Mesendoderm (in vitro differentiated cells): ENCODE data around the gene GAK. TPM values are rescaled to one million over a fixed set of nuclear protein-coding genes. Genes with fewer than 3 reads are reported as not detected.
"Not testable (repeated sequence)": the region's sequence is repeated elsewhere in the genome, so short reads cannot be mapped to it uniquely, and the experiment has no call there.

Experiments used
- DNase-seq: peaks from one replicate; pipeline ENCODE4 v3.0.0; 2013
- H2AK5ac ChIP-seq: 2 replicates; pipeline ENCODE4 v1.6.1; 2013; ENCODE audit warnings: low read length, inconsistent platforms
- H2BK120ac ChIP-seq: 2 replicates; pipeline ENCODE4 v1.6.1; 2013; ENCODE audit warnings: low read depth, mild to moderate bottlenecking, low read length, moderate library complexity, mixed read lengths
- H2BK15ac ChIP-seq: replicated peaks from 2 replicates; pipeline ENCODE4 v1.6.1; 2013; ENCODE audit warnings: low read depth, mild to moderate bottlenecking, moderate library complexity
- H2BK5ac ChIP-seq: 2 replicates; pipeline ENCODE4 v1.6.1; 2013; ENCODE audit warnings: low read length, inconsistent platforms
- H3K18ac ChIP-seq: 2 replicates; pipeline ENCODE4 v1.6.1; 2013; ENCODE audit warnings: mild to moderate bottlenecking, low read length, mixed read lengths
- H3K23ac ChIP-seq: one replicate; pipeline ENCODE4 v1.6.1; 2013; ENCODE audit warnings: low read length
- H3K27ac ChIP-seq: 2 replicates; pipeline ENCODE4 v1.5.1; 2013; ENCODE audit warnings: low read depth, mild to moderate bottlenecking, inconsistent platforms, low read length, moderate library complexity
- H3K27me3 ChIP-seq: 2 replicates; pipeline ENCODE4 v1.6.1; 2013; ENCODE audit warnings: low read length, control low read depth, mild to moderate bottlenecking, inconsistent platforms; ENCODE audit not compliant: insufficient read depth, poor library complexity
- H3K36me3 ChIP-seq: 2 replicates; pipeline ENCODE4 v1.6.1; 2013; ENCODE audit warnings: low read length, inconsistent platforms; ENCODE audit not compliant: control insufficient read depth, insufficient read depth
- H3K4ac ChIP-seq: one replicate; pipeline ENCODE4 v1.6.1; 2013; ENCODE audit warnings: low read depth, mild to moderate bottlenecking, low read length, moderate library complexity
- H3K4me1 ChIP-seq: 2 replicates; pipeline ENCODE4 v1.6.1; 2013; ENCODE audit warnings: low read depth, low read length, inconsistent platforms; ENCODE audit not compliant: control insufficient read depth
- H3K4me2 ChIP-seq: 2 replicates; pipeline ENCODE4 v1.6.1; 2013; ENCODE audit warnings: low read length
- H3K4me3 ChIP-seq: 2 replicates; pipeline ENCODE4 v1.5.1; 2013; ENCODE audit warnings: mild to moderate bottlenecking, low read length
- H3K56ac ChIP-seq: one replicate; pipeline ENCODE4 v1.6.1; 2013; ENCODE audit warnings: low read length
- H3K79me1 ChIP-seq: 2 replicates; pipeline ENCODE4 v1.6.1; 2013; ENCODE audit warnings: low read length, inconsistent platforms
- H3K79me2 ChIP-seq: 2 replicates; pipeline ENCODE4 v1.6.1; 2013; ENCODE audit warnings: mild to moderate bottlenecking, low read length; ENCODE audit not compliant: control insufficient read depth, insufficient read depth
- H3K9ac ChIP-seq: 2 replicates; pipeline ENCODE4 v1.6.1; 2013; ENCODE audit warnings: low read length, inconsistent platforms
- H4K5ac ChIP-seq: one replicate; pipeline ENCODE4 v1.6.1; 2013; ENCODE audit warnings: low read length
- H4K8ac ChIP-seq: one replicate; pipeline ENCODE4 v1.6.1; 2013; ENCODE audit warnings: low read depth, mild to moderate bottlenecking, control low read depth, low read length, moderate library complexity
- WGBS: extraction: QIAGEN DNeasy Blood & Tissue Kit; methylation state at CpG from one replicate; pipeline ENCODE4 v1.1.7; 2013; ENCODE audit warnings: low lambda C conversion rate, missing lambda C conversion rate; ENCODE audit not compliant: insufficient coverage; ENCODE audit errors: extremely low coverage; 5-methylcytosine and 5-hydroxymethylcytosine counted together
- polyA plus RNA-seq, 2 experiments: library from polyadenylated mRNA; stranded (reverse); fragments of 200-250 nt; gene quantifications; one replicate each; pipeline ENCODE4 v1.2.3, GENCODE V29; 2013

The GAK gene
- 50.4 TPM for polyA plus RNA-seq (2013, experiment 1 of 2)
- polyA plus RNA-seq (2013, experiment 2 of 2), result 48.6 TPM

- H4K8ac ChIP-seq, result no peak within 1 kb of the TSS
- no peaks in the 10 kb centered on the region for H3K36me3 ChIP-seq
- peaks cover 22% of the 10 kb centered on the region for H3K79me2 ChIP-seq
- H3K4ac ChIP-seq, result no peak within 1 kb of the TSS
- peaks cover 4% of the 10 kb centered on the region for H3K4me1 ChIP-seq
- peak within 1 kb of the TSS; percentile 5 for H3K18ac ChIP-seq
- H2BK5ac ChIP-seq, result no peak within 1 kb of the TSS
- H3K27me3 ChIP-seq, result no peaks in the 10 kb centered on the region
- peak; percentile 97 for DNase-seq
- H3K9ac ChIP-seq, result peak within 1 kb of the TSS; percentile 93
- H4K5ac ChIP-seq, result no peak within 1 kb of the TSS
- H3K79me1 ChIP-seq, result peaks cover 12% of the 10 kb centered on the region
- WGBS, result no CpG with 5 or more reads among the region's 99 CpGs
- no peak within 1 kb of the TSS for H2AK5ac ChIP-seq
- peak within 1 kb of the TSS; percentile 94 for H3K23ac ChIP-seq
- H3K4me2 ChIP-seq, result peak within 1 kb of the TSS; percentile 100
- peak within 1 kb of the TSS; percentile 97 for H3K56ac ChIP-seq
- H3K27ac ChIP-seq, result peak within 1 kb of the TSS; percentile 2
- H3K4me3 ChIP-seq, result peak within 1 kb of the TSS; percentile 80
- H2BK15ac ChIP-seq, result no peak within 1 kb of the TSS
- no peak within 1 kb of the TSS for H2BK120ac ChIP-seq
Measured at GRCh38 chr4:931960-932712, at the start of gene GAK, which contains the start of gene TMEM175. Gene GAK, minus strand, starts transcription at chr4:932316. Its CDS starts 129 bp downstream, at chr4:932187. Gene TMEM175, plus strand, starts transcription at chr4:932460. Its CDS starts 15,280 bp downstream, at chr4:947740.

- Histone ChIP-seq H3K9ac (peak overlapping the region; percentile 16), H3K4me3 (no peak overlapping the region), H2BK5ac (peak overlapping the region; percentile 41), H3K27me3 (no peaks in the 10 kb centered on the region), H2BK120ac (no peak overlapping the region), H4K5ac (no peak overlapping the region), H3K27ac (peak overlapping the region; percentile 51), H3K79me1 (no peaks in the 10 kb centered on the region), H2AK5ac (no peak overlapping the region), H3K79me2 (no peaks in the 10 kb centered on the region), H3K4me1 (peaks cover 7% of the 10 kb centered on the region), H2BK15ac (no peak overlapping the region), H3K4ac (peak overlapping the region; percentile 20), H3K4me2 (no peak overlapping the region), H3K56ac (peak overlapping the region; percentile 69), H3K36me3 (no peaks in the 10 kb centered on the region), H4K8ac (no peak overlapping the region), H3K23ac (no peak overlapping the region), H3K18ac (no peak overlapping the region)
- peak; percentile 72 for DNase-seq
- no CpG with 5 or more reads among the region's 20 CpGs for WGBS
Measured at GRCh38 chr4:978957-979701, 47.0 kb upstream of the GAK start.

GRCh38 chr4:976016-976415 lies 43.9 kb upstream of the GAK start:
- H3K27me3 ChIP-seq, H4K8ac ChIP-seq, H3K9ac ChIP-seq, H3K4me1 ChIP-seq, H3K4me2 ChIP-seq, H3K27ac ChIP-seq, H3K4me3 ChIP-seq, H2BK15ac ChIP-seq, H3K79me2 ChIP-seq, H3K18ac ChIP-seq, H3K79me1 ChIP-seq, H4K5ac ChIP-seq, H2BK5ac ChIP-seq, H3K36me3 ChIP-seq, H3K4ac ChIP-seq, DNase-seq, H2AK5ac ChIP-seq, H3K56ac ChIP-seq, H3K23ac ChIP-seq, H2BK120ac ChIP-seq: not testable (repeated sequence)
- WGBS, result no CpG with 5 or more reads among the region's 25 CpGs

- H3K9ac ChIP-seq, result no peak overlapping the region
- no peak overlapping the region for H4K5ac ChIP-seq
- no peak overlapping the region for H2AK5ac ChIP-seq
- no peaks in the 10 kb centered on the region for H3K27me3 ChIP-seq
- H2BK5ac ChIP-seq, result no peak overlapping the region
- no peak overlapping the region for H3K56ac ChIP-seq
- H3K79me2 ChIP-seq, result no peaks in the 10 kb centered on the region
- H3K36me3 ChIP-seq, result no peaks in the 10 kb centered on the region
- no peak overlapping the region for H2BK15ac ChIP-seq
- H3K4me1 ChIP-seq, result peaks cover 17% of the 10 kb centered on the region
- no peak overlapping the region for H3K27ac ChIP-seq
- no peak overlapping the region for H3K23ac ChIP-seq
- H2BK120ac ChIP-seq, result no peak overlapping the region
- H3K4ac ChIP-seq, result no peak overlapping the region
- no CpG with 5 or more reads among the region's 9 CpGs for WGBS
- no peak overlapping the region for H3K4me2 ChIP-seq
- no peak overlapping the region for H4K8ac ChIP-seq
- no peak for DNase-seq
- H3K18ac ChIP-seq, result no peak overlapping the region
- no peaks in the 10 kb centered on the region for H3K79me1 ChIP-seq
- H3K4me3 ChIP-seq, result no peak overlapping the region
Measured at GRCh38 chr4:974668-975067, 42.6 kb upstream of the GAK start.

- Histone ChIP-seq H3K23ac (peak within 1 kb of the TSS; percentile 94), H4K5ac (no peak within 1 kb of the TSS), H2AK5ac (no peak within 1 kb of the TSS), H3K36me3 (no peaks in the 10 kb centered on the region), H3K18ac (no peak within 1 kb of the TSS), H3K27ac (no peak within 1 kb of the TSS), H3K79me2 (no peaks in the 10 kb centered on the region), H3K4me2 (peak within 1 kb of the TSS; percentile 24), H3K4me1 (peaks cover 12% of the 10 kb centered on the region), H2BK120ac (no peak within 1 kb of the TSS), H4K8ac (no peak within 1 kb of the TSS), H3K27me3 (no peaks in the 10 kb centered on the region), H2BK15ac (no peak within 1 kb of the TSS), H3K4me3 (peak within 1 kb of the TSS; percentile 49), H3K9ac (peak within 1 kb of the TSS; percentile 68), H2BK5ac (no peak within 1 kb of the TSS), H3K4ac (no peak within 1 kb of the TSS), H3K79me1 (no peaks in the 10 kb centered on the region), H3K56ac (peak within 1 kb of the TSS; percentile 81)
- WGBS, result no CpG with 5 or more reads among the region's 123 CpGs
- DNase-seq, result peak; percentile 78
Measured at GRCh38 chr4:973431-974397, 41.6 kb upstream of the GAK start, which contains the start of gene DGKQ. Gene DGKQ, minus strand, starts transcription at chr4:973569. Its CDS starts 87 bp downstream, at chr4:973482.
